ENCODE data around the gene DDX50.
A peak's percentile ranks its signal among the peaks of the same experiment; 100 is the strongest.
"Not testable (repeated sequence)": the region's sequence is repeated elsewhere in the genome, so short reads cannot be mapped to it uniquely, and the experiment has no call there.

Gene DDX50

GRCh38 chr10:68901105-68901927 lies at the start of gene DDX50:
Gene DDX50 (plus strand): TSS chr10:68901315. CDS start chr10:68901385, 70 bp downstream.
- DNase-seq (ENCODE audit: low spot score): peak; percentile 100

- no peak for DNase-seq (ENCODE audit: low spot score)
These were observed 44.8 kb upstream of the DDX50 start for GRCh38 chr10:68856352-68856751.

GRCh38 chr10:68857005-68857404 lies 44.1 kb upstream of the DDX50 start:
- no peak for DNase-seq (ENCODE audit: low spot score)

GRCh38 chr10:68861253-68861652 lies 39.9 kb upstream of the DDX50 start:
- no peak for DNase-seq (ENCODE audit: low spot score)

GRCh38 chr10:68864611-68865010 lies 36.5 kb upstream of the DDX50 start:
- no peak for DNase-seq (ENCODE audit: low spot score)

- DNase-seq (ENCODE audit: low spot score): not testable (repeated sequence)
These were observed 32.9 kb upstream of the DDX50 start for GRCh38 chr10:68868173-68868572.

GRCh38 chr10:68869623-68870022 lies 31.5 kb upstream of the DDX50 start:
- no peak for DNase-seq (ENCODE audit: low spot score)

GRCh38 chr10:68870061-68870460 lies 31.1 kb upstream of the DDX50 start:
- no peak for DNase-seq (ENCODE audit: low spot score)

GRCh38 chr10:68870545-68871104 lies 30.5 kb upstream of the DDX50 start:
- DNase-seq (ENCODE audit: low spot score): no peak

GRCh38 chr10:68871105-68871711 lies 29.9 kb upstream of the DDX50 start:
- DNase-seq (ENCODE audit: low spot score): no peak

GRCh38 chr10:68871731-68872342 lies 29.3 kb upstream of the DDX50 start:
- DNase-seq (ENCODE audit: low spot score): no peak

- no peak for DNase-seq (ENCODE audit: low spot score)
These were observed 24.6 kb upstream of the DDX50 start for GRCh38 chr10:68876246-68877138.

GRCh38 chr10:68877482-68878110 lies 23.5 kb upstream of the DDX50 start:
- DNase-seq (ENCODE audit: low spot score): no peak

GRCh38 chr10:68878496-68878895 lies 22.6 kb upstream of the DDX50 start:
- DNase-seq (ENCODE audit: low spot score): no peak

- no peak for DNase-seq (ENCODE audit: low spot score)
These were observed 21.5 kb upstream of the DDX50 start for GRCh38 chr10:68879628-68880027.

- DNase-seq (ENCODE audit: low spot score): no peak
These were observed 20.9 kb upstream of the DDX50 start for GRCh38 chr10:68880181-68880580.

GRCh38 chr10:68895041-68895440 lies 6.1 kb upstream of the DDX50 start:
- no peak for DNase-seq (ENCODE audit: low spot score)

- DNase-seq (ENCODE audit: low spot score): peak; percentile 74
These were observed 3.8 kb upstream of the DDX50 start for GRCh38 chr10:68897336-68897741.

- no peak for DNase-seq (ENCODE audit: low spot score)
These were observed 1.8 kb upstream of the DDX50 start for GRCh38 chr10:68899186-68899745.

- no peak for DNase-seq (ENCODE audit: low spot score)
These were observed 549 bp upstream of the DDX50 start for GRCh38 chr10:68900427-68901104.

Data from kidney capillary endothelial cell (primary cell).